Mesenchymal stem cell (in vitro differentiated cells and primary cell): ENCODE data around the gene OBP2A.

ENCODE experiments used
- DNase-seq: peaks from one replicate; pipeline ENCODE4 v3.0.0-alpha.2; 2013
- H2AFZ ChIP-seq: one replicate; pipeline ENCODE4 v1.6.1; 2013; ENCODE audit warnings: low read depth, mild to moderate bottlenecking, control low read depth, inconsistent platforms, low read length, moderate library complexity
- H2AK5ac ChIP-seq: 2 replicates; pipeline ENCODE4 v1.6.1; 2013; ENCODE audit warnings: low read length, moderate library complexity, mild to moderate bottlenecking, inconsistent platforms; ENCODE audit not compliant: severe bottlenecking
- H2BK120ac ChIP-seq: one replicate; pipeline ENCODE4 v1.6.1; 2013; ENCODE audit warnings: low read depth, mild to moderate bottlenecking, inconsistent platforms, low read length, moderate library complexity
- H2BK12ac ChIP-seq, 2 experiments: one replicate each; pipeline ENCODE4 v1.6.1; 2013; ENCODE audit warnings: inconsistent platforms in 2 of 2, low read length in 2 of 2, mild to moderate bottlenecking in 2 of 2, moderate library complexity in 2 of 2, control low read depth in 1 of 2
- H2BK15ac ChIP-seq: one replicate; pipeline ENCODE4 v1.6.1; 2013; ENCODE audit warnings: mild to moderate bottlenecking, low read depth, inconsistent platforms; ENCODE audit not compliant: poor library complexity, severe bottlenecking
- H2BK5ac ChIP-seq: 2 replicates; pipeline ENCODE4 v1.6.1; 2013; ENCODE audit warnings: low read depth, mild to moderate bottlenecking, low read length, control low read depth, inconsistent platforms; ENCODE audit not compliant: poor library complexity, severe bottlenecking
- H3K14ac ChIP-seq, 2 experiments: one replicate each; pipeline ENCODE4 v1.6.1; 2013; ENCODE audit warnings: inconsistent platforms in 2 of 2, low read length in 2 of 2, control low read depth in 1 of 2, mild to moderate bottlenecking in 1 of 2, moderate library complexity in 1 of 2
- H3K18ac ChIP-seq, 2 experiments: one replicate each; pipeline ENCODE4 v1.6.1; 2013; ENCODE audit warnings: inconsistent platforms in 2 of 2, low read length in 2 of 2, control low read depth in 1 of 2, low read depth in 1 of 2, mild to moderate bottlenecking in 1 of 2
- H3K23ac ChIP-seq, 2 experiments: one replicate each; pipeline ENCODE4 v1.6.1; 2013; ENCODE audit warnings: inconsistent platforms in 2 of 2, low read length in 2 of 2, mild to moderate bottlenecking in 2 of 2, moderate library complexity in 2 of 2, control low read depth in 1 of 2
- H3K27ac ChIP-seq: 2 replicates; pipeline ENCODE4 v1.5.1; 2013; ENCODE audit warnings: mild to moderate bottlenecking, moderate library complexity, low read length, control low read depth, inconsistent platforms; ENCODE audit not compliant: poor library complexity, severe bottlenecking
- H3K27me3 ChIP-seq, 2 experiments: 2 replicates each; pipeline versions ENCODE4 v1.6.1 to v1.7.0; 2013; ENCODE audit warnings: low read length in 2 of 2, mild to moderate bottlenecking in 2 of 2, moderate library complexity in 2 of 2, control low read depth in 1 of 2, inconsistent platforms in 1 of 2; ENCODE audit not compliant: control insufficient read depth in 1 of 2, insufficient read depth in 1 of 2
- H3K36me3 ChIP-seq, 2 experiments: 2 replicates each; pipeline versions ENCODE4 v1.6.1 to v1.7.0; 2013; ENCODE audit warnings: low read length in 2 of 2, control low read depth in 1 of 2, inconsistent platforms in 1 of 2, low read depth in 1 of 2, mild to moderate bottlenecking in 1 of 2; ENCODE audit not compliant: insufficient read depth in 2 of 2, control insufficient read depth in 1 of 2
- H3K4ac ChIP-seq, 2 experiments: one replicate each; pipeline ENCODE4 v1.6.1; 2013; ENCODE audit warnings: inconsistent platforms in 2 of 2, low read length in 2 of 2, mild to moderate bottlenecking in 2 of 2, moderate library complexity in 2 of 2, control low read depth in 1 of 2, low read depth in 1 of 2
- H3K4me1 ChIP-seq: 2 replicates; pipeline ENCODE4 v1.6.1; 2013; ENCODE audit warnings: low read depth, low read length, control low read depth; ENCODE audit not compliant: control insufficient read depth, insufficient read depth
- H3K4me2 ChIP-seq: 2 replicates; pipeline ENCODE4 v1.6.1; 2013; ENCODE audit warnings: low read length, mild to moderate bottlenecking, inconsistent platforms; ENCODE audit not compliant: poor library complexity, severe bottlenecking
- H3K4me3 ChIP-seq, 2 experiments: 2 replicates each; pipeline versions ENCODE4 v1.5.1 to v1.7.0; 2013; ENCODE audit warnings: low read length in 2 of 2, mild to moderate bottlenecking in 2 of 2, control low read depth in 1 of 2, low read depth in 1 of 2; ENCODE audit not compliant: insufficient read depth in 1 of 2
- H3K79me1 ChIP-seq: replicated peaks from 2 replicates; pipeline ENCODE4 v1.6.1; 2013; ENCODE audit warnings: mild to moderate bottlenecking, control low read depth, low read length, inconsistent platforms; ENCODE audit not compliant: poor library complexity, severe bottlenecking
- H3K9ac ChIP-seq: 2 replicates; pipeline ENCODE4 v1.7.0; 2013; ENCODE audit warnings: mild to moderate bottlenecking, low read length, moderate library complexity
- H3K9me3 ChIP-seq: 2 replicates; pipeline ENCODE4 v1.7.0; 2013; ENCODE audit warnings: mild to moderate bottlenecking, low read length; ENCODE audit not compliant: control insufficient read depth
- H4K8ac ChIP-seq: one replicate; pipeline ENCODE4 v1.6.1; 2013; ENCODE audit warnings: inconsistent platforms, mild to moderate bottlenecking, low read length, moderate library complexity
- H4K91ac ChIP-seq: one replicate; pipeline ENCODE4 v1.6.1; 2013; ENCODE audit warnings: mild to moderate bottlenecking, low read length, inconsistent platforms
- WGBS: methylation state at CpG from one replicate; pipeline ENCODE4 v1.1.7; 2013; ENCODE audit warnings: mixed read lengths; 5-methylcytosine and 5-hydroxymethylcytosine counted together

OBP2A gene

DNA sequence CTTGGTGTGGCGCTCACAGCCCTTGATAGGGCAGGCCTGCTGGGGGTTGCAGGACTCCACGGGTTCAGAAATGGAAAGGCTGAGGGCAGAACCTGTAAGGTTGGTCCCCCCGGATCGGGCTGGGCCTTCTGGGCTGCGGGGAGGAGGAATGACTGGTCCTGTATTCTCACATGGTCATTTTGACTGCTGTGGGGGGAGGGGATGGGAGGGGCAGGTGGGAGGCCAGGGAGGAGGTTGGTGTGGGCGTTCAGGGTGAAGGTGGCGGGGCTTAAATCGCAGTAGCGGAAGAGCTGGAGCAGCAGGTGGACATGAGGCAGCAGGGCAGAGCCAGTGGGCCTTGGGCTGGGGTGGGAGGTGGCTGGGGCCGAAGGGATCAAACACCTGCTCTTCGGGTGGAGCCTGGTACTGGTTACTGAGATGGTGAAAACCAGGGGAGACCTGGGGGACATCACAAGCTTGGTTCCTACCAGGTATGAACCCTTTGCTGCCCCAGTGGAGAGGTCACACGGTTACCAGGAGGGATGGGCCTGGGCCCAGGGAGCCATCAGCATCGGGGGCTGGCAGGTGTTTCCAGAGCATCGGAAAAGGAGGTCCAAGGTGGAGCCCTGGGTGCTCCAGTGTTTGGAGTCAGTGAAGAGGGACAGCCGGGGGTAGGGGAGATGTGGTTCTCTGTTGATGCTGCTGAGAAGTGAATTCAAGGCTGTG, 43.6 kb upstream of the OBP2A start:
- H3K4me1 ChIP-seq, result peaks cover 41% of the 10 kb centered on the region
- WGBS, result 95% methylated on average over 15 of the region's 15 CpGs
- H2BK12ac ChIP-seq, result no peak overlapping the region
- peaks cover 31 to 49% of the 10 kb centered on the region in 2 experiments for H3K36me3 ChIP-seq
- H2BK120ac ChIP-seq, result no peak overlapping the region
- H3K4me2 ChIP-seq, result peak overlapping the region; percentile 72
- no peak overlapping the region for H2AK5ac ChIP-seq
- no peak overlapping the region for H2AFZ ChIP-seq
- H3K18ac ChIP-seq, result no peak overlapping the region
- H2BK5ac ChIP-seq, result no peak overlapping the region
- peak overlapping the region; percentile 0 to 82 for H3K4me3 ChIP-seq
- no peak overlapping the region for H4K91ac ChIP-seq
- H2BK15ac ChIP-seq, result no peak overlapping the region
- H3K27ac ChIP-seq, result no peak overlapping the region
- peak overlapping the region in 1 of 2 experiments; percentile 50 for H3K23ac ChIP-seq
- H3K9ac ChIP-seq, result peak overlapping the region; percentile 93
- H3K4ac ChIP-seq, result no peak overlapping the region
- H4K8ac ChIP-seq, result no peak overlapping the region
- no peaks in the 10 kb centered on the region for H3K27me3 ChIP-seq
- peaks cover 37% of the 10 kb centered on the region for H3K79me1 ChIP-seq
- no peak for DNase-seq
- H3K14ac ChIP-seq, result no peak overlapping the region
- H3K9me3 ChIP-seq, result no peaks in the 10 kb centered on the region

DNA sequence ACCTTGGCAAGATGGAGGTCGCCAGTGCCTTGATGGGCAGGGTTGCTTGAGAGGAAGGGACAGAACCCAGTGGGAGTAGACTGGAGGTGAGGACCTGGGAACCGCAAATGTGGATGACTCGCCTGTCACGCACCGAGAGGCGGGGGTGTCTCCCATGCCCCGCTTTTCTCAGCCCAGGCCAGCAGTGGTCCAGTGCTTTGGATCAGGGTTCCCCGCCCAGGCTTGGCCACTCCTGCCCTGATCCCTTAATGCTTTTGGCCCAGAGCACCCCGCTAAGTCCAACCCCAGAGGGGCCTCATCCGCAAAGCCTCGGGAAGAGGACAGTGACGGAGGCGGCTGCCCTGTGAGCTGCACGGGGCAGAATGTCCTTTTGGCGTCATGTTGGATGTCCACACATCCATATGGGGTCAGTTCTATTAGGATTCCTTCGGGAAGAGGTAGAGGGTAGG, 43.0 kb upstream of the OBP2A start:
- Histone ChIP-seq H2AK5ac (no peak overlapping the region), H3K27me3 (no peaks in the 10 kb centered on the region), H3K9me3 (no peaks in the 10 kb centered on the region), H2BK12ac (no peak overlapping the region), H3K79me1 (peaks cover 37% of the 10 kb centered on the region), H3K4me2 (no peak overlapping the region), H2BK5ac (no peak overlapping the region), H4K8ac (no peak overlapping the region), H3K36me3 (peaks cover 31 to 49% of the 10 kb centered on the region in 2 experiments), H2BK120ac (no peak overlapping the region), H3K27ac (no peak overlapping the region), H2BK15ac (no peak overlapping the region), H3K14ac (no peak overlapping the region), H3K18ac (no peak overlapping the region), H3K4me1 (peaks cover 41% of the 10 kb centered on the region), H3K23ac (no peak overlapping the region), H2AFZ (no peak overlapping the region), H3K4ac (no peak overlapping the region), H3K9ac (no peak overlapping the region), H3K4me3 (no peak overlapping the region), H4K91ac (no peak overlapping the region)
- no peak for DNase-seq
- WGBS, result 94% methylated on average over 16 of the region's 16 CpGs

DNA sequence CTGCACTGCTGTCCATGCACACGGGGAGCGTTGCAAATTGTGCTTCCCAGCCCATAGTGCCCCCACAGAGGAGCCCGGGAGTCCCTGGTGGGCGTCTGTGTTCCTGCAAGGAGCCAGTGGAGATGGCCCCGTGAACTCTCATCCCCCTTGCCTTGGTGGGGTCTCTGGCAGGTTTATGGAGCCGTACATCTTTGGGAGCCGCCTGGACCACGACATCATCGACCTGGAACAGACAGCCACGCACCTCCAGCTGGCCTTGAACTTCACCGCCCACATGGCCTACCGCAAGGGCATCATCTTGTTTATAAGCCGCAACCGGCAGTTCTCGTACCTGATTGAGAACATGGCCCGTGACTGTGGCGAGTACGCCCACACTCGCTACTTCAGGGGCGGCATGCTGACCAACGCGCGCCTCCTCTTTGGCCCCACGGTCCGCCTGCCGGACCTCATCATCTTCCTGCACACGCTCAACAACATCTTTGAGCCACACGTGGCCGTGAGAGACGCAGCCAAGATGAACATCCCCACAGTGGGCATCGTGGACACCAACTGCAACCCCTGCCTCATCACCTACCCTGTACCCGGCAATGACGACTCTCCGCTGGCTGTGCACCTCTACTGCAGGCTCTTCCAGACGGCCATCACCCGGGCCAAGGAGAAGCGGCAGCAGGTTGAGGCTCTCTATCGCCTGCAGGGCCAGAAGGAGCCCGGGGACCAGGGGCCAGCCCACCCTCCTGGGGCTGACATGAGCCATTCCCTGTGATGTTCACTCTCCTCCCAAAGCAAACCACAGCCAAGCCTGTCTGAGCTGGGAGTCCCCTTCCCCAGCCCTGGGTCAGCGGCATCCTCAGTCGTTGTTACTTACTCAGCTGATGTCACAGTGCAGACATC, 42.3 kb upstream of the OBP2A start:
- H2AFZ ChIP-seq, result no peak overlapping the region
- no peak overlapping the region for H2AK5ac ChIP-seq
- no peaks in the 10 kb centered on the region for H3K9me3 ChIP-seq
- H3K27ac ChIP-seq, result no peak overlapping the region
- no peaks in the 10 kb centered on the region for H3K27me3 ChIP-seq
- no peak overlapping the region for H3K4me3 ChIP-seq
- H4K8ac ChIP-seq, result no peak overlapping the region
- H4K91ac ChIP-seq, result peak overlapping the region; percentile 70
- no peak overlapping the region for H3K23ac ChIP-seq
- peaks cover 37% of the 10 kb centered on the region for H3K79me1 ChIP-seq
- H3K14ac ChIP-seq, result no peak overlapping the region
- H3K4me2 ChIP-seq, result no peak overlapping the region
- H2BK120ac ChIP-seq, result no peak overlapping the region
- peaks cover 31 to 49% of the 10 kb centered on the region in 2 experiments for H3K36me3 ChIP-seq
- no peak overlapping the region for H3K4ac ChIP-seq
- H2BK12ac ChIP-seq, result no peak overlapping the region
- H3K18ac ChIP-seq, result no peak overlapping the region
- no peak for DNase-seq
- WGBS, result 96% methylated on average over 41 of the region's 41 CpGs
- H2BK15ac ChIP-seq, result no peak overlapping the region
- peaks cover 41% of the 10 kb centered on the region for H3K4me1 ChIP-seq
- H2BK5ac ChIP-seq, result no peak overlapping the region
- no peak overlapping the region for H3K9ac ChIP-seq
